ENCODE data around the gene TMEM132A.

DNA sequence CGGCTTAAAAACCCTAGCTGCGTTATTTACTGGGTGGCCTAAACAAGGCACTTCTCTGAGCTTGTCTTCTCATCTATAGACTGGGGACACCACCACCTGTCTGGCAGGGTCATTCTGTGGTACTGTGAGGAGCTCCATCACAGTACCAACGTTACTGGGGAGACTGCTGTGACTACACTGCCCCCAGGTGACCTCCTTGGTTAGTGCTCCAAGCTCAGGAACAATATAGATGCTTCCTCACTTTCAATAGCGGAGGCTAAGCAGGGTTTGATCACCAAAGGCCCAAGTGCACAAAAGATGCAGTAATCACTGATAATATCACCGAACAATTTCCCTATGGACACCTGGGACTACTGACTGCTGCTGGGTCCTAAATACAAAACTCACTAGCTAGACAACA, 36.7 kb upstream of the TMEM132A start:
- TF ChIP-seq JUND (IDR thresholded peaks at IDR 0.05; ENCODE audit: low read depth, low read length) = no peak
- no peak for TF ChIP-seq CEBPB (IDR thresholded peaks at IDR 0.05; ENCODE audit: borderline replicate concordance in 1 of 2, low read depth in 2 of 2, low read length in 2 of 2)
- TF ChIP-seq, protein P1, sequence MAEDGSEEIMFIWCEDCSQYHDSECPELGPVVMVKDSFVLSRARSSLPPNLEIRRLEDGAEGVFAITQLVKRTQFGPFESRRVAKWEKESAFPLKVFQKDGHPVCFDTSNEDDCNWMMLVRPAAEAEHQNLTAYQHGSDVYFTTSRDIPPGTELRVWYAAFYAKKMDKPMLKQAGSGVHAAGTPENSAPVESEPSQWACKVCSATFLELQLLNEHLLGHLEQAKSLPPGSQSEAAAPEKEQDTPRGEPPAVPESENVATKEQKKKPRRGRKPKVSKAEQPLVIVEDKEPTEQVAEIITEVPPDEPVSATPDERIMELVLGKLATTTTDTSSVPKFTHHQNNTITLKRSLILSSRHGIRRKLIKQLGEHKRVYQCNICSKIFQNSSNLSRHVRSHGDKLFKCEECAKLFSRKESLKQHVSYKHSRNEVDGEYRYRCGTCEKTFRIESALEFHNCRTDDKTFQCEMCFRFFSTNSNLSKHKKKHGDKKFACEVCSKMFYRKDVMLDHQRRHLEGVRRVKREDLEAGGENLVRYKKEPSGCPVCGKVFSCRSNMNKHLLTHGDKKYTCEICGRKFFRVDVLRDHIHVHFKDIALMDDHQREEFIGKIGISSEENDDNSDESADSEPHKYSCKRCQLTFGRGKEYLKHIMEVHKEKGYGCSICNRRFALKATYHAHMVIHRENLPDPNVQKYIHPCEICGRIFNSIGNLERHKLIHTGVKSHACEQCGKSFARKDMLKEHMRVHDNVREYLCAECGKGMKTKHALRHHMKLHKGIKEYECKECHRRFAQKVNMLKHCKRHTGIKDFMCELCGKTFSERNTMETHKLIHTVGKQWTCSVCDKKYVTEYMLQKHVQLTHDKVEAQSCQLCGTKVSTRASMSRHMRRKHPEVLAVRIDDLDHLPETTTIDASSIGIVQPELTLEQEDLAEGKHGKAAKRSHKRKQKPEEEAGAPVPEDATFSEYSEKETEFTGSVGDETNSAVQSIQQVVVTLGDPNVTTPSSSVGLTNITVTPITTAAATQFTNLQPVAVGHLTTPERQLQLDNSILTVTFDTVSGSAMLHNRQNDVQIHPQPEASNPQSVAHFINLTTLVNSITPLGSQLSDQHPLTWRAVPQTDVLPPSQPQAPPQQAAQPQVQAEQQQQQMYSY (CRISPR knock-in tag; IDR thresholded peaks at IDR 0.05) = no peak
- no peak for TF ChIP-seq ZNF274 (IDR thresholded peaks at IDR 0.05; ENCODE audit: insufficient read depth, insufficient read length)
- TF ChIP-seq CHD1 (IDR thresholded peaks at IDR 0.05; ENCODE audit: low read depth, low read length) = no peak
- no peak for TF ChIP-seq SP1 (IDR thresholded peaks at IDR 0.05; ENCODE audit: low read depth, low read length)
- TF ChIP-seq, protein P2, sequence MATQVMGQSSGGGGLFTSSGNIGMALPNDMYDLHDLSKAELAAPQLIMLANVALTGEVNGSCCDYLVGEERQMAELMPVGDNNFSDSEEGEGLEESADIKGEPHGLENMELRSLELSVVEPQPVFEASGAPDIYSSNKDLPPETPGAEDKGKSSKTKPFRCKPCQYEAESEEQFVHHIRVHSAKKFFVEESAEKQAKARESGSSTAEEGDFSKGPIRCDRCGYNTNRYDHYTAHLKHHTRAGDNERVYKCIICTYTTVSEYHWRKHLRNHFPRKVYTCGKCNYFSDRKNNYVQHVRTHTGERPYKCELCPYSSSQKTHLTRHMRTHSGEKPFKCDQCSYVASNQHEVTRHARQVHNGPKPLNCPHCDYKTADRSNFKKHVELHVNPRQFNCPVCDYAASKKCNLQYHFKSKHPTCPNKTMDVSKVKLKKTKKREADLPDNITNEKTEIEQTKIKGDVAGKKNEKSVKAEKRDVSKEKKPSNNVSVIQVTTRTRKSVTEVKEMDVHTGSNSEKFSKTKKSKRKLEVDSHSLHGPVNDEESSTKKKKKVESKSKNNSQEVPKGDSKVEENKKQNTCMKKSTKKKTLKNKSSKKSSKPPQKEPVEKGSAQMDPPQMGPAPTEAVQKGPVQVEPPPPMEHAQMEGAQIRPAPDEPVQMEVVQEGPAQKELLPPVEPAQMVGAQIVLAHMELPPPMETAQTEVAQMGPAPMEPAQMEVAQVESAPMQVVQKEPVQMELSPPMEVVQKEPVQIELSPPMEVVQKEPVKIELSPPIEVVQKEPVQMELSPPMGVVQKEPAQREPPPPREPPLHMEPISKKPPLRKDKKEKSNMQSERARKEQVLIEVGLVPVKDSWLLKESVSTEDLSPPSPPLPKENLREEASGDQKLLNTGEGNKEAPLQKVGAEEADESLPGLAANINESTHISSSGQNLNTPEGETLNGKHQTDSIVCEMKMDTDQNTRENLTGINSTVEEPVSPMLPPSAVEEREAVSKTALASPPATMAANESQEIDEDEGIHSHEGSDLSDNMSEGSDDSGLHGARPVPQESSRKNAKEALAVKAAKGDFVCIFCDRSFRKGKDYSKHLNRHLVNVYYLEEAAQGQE (IDR thresholded peaks at IDR 0.05; ENCODE audit: low read depth, low read length) = no peak
- TF ChIP-seq HDGF (IDR thresholded peaks at IDR 0.05) = no peak
- no peak for TF ChIP-seq RCOR1 (conservative IDR thresholded peaks at IDR 0.05; ENCODE audit: low read depth, low read length)
- no peak for TF ChIP-seq PAX8 (IDR thresholded peaks at IDR 0.05)
- TF ChIP-seq EP300 (IDR thresholded peaks at IDR 0.05; ENCODE audit: borderline replicate concordance in 1 of 2, control insufficient read depth in 1 of 2, low read depth in 2 of 2, low read length in 2 of 2) = no peak
- no peak for TF ChIP-seq GABPA (IDR thresholded peaks at IDR 0.05; ENCODE audit: low read depth)
- TF ChIP-seq ASH2L (IDR thresholded peaks at IDR 0.05; ENCODE audit: borderline replicate concordance, low read depth) = no peak
- no peak for TF ChIP-seq MEF2A (IDR thresholded peaks at IDR 0.05; ENCODE audit: insufficient read depth, low read depth, low read length)
